ENCODE measurements around the gene FRRS1. TPM values are rescaled to one million over a fixed set of nuclear protein-coding genes. Genes with fewer than 3 reads are reported as not detected.

Gene FRRS1
- total and polyA plus RNA-seq, 10 of the 15 experiments (the other 5 are each of a cell fraction or from before 2014, with no cell fraction given), result 0.13 to 18.9 (median 8.0) TPM

DNA sequence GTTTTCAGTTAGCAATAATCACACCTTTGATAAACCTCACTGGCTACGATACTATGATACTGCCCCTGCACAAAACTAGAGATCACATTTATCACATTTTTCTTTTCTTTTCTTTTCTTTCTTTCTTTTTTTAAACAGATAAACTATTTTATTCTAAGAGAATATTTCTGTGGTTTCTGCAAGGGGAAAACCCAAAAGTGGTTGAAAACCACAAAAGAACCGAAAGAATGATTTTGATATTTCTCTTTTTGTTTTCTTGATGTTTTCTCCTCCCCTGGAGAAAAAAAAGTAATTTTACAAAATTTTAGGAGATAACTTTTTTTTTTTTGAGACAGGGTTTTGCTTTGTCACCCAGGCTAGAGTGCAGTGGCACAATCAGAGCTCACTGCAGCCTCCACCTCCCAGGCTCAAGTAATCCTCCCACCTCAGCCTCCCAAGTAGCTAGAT is 18.4 kb upstream of the FRRS1 start (continued):
- TF ChIP-seq, protein P1, sequence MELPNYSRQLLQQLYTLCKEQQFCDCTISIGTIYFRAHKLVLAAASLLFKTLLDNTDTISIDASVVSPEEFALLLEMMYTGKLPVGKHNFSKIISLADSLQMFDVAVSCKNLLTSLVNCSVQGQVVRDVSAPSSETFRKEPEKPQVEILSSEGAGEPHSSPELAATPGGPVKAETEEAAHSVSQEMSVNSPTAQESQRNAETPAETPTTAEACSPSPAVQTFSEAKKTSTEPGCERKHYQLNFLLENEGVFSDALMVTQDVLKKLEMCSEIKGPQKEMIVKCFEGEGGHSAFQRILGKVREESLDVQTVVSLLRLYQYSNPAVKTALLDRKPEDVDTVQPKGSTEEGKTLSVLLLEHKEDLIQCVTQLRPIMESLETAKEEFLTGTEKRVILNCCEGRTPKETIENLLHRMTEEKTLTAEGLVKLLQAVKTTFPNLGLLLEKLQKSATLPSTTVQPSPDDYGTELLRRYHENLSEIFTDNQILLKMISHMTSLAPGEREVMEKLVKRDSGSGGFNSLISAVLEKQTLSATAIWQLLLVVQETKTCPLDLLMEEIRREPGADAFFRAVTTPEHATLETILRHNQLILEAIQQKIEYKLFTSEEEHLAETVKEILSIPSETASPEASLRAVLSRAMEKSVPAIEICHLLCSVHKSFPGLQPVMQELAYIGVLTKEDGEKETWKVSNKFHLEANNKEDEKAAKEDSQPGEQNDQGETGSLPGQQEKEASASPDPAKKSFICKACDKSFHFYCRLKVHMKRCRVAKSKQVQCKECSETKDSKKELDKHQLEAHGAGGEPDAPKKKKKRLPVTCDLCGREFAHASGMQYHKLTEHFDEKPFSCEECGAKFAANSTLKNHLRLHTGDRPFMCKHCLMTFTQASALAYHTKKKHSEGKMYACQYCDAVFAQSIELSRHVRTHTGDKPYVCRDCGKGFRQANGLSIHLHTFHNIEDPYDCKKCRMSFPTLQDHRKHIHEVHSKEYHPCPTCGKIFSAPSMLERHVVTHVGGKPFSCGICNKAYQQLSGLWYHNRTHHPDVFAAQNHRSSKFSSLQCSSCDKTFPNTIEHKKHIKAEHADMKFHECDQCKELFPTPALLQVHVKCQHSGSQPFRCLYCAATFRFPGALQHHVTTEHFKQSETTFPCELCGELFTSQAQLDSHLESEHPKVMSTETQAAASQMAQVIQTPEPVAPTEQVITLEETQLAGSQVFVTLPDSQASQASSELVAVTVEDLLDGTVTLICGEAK (IDR thresholded peaks at IDR 0.05; ENCODE audit: borderline replicate concordance), result no peak
- peak; percentile 62 to 65; a peak in 2 of 4 replicates for TF ChIP-seq IKZF2 (IDR thresholded peaks at IDR 0.05)
- TF ChIP-seq MEF2A (IDR thresholded peaks at IDR 0.05; ENCODE audit: insufficient read depth, low read depth, low read length), result peak; percentile 59; the same call in 1 of the 2 replicates
- no peak for TF ChIP-seq ESRRA (IDR thresholded peaks at IDR 0.05; ENCODE audit: low read length)
- TF ChIP-seq, protein P2, sequence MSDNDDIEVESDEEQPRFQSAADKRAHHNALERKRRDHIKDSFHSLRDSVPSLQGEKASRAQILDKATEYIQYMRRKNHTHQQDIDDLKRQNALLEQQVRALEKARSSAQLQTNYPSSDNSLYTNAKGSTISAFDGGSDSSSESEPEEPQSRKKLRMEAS (IDR thresholded peaks at IDR 0.05; ENCODE audit: low read depth, low read length), result no peak
- TF ChIP-seq TCF7 (IDR thresholded peaks at IDR 0.05; ENCODE audit: borderline replicate concordance), result peak; percentile 54; the same call in 1 of the 2 replicates
- TF ChIP-seq PML (IDR thresholded peaks at IDR 0.05; ENCODE audit: low read length), result 0 out of 2 replicates have a peak, but pooled peaks have one; percentile 32
- TF ChIP-seq E4F1 (IDR thresholded peaks at IDR 0.05; ENCODE audit: borderline replicate concordance, partially characterized antibody), result no peak
- peak; percentile 57; the same call in 1 of the 2 replicates for TF ChIP-seq ZNF384 (IDR thresholded peaks at IDR 0.05; ENCODE audit: borderline replicate concordance, low read depth, low read length)
- no peak for TF ChIP-seq E2F4 (IDR thresholded peaks at IDR 0.05; ENCODE audit: low read depth, low read length)
- peak; percentile 50; the same call in 1 of the 2 replicates for TF ChIP-seq NBN (IDR thresholded peaks at IDR 0.05)
- no peak for TF ChIP-seq PKNOX1 (IDR thresholded peaks at IDR 0.05)
- no peak for TF ChIP-seq HDAC6 (IDR thresholded peaks at IDR 0.05; ENCODE audit: unreplicated experiment)
- no peak for TF ChIP-seq CREM (IDR thresholded peaks at IDR 0.05; ENCODE audit: low read depth)
- peak; percentile 60; the same call in 1 of the 2 replicates for TF ChIP-seq FOXM1 (IDR thresholded peaks at IDR 0.05; ENCODE audit: low read depth, low read length)
- no peak for TF ChIP-seq SREBF2 (IDR thresholded peaks at IDR 0.05; ENCODE audit: low read length)
- no peak for TF ChIP-seq SMC3 (IDR thresholded peaks at IDR 0.05; ENCODE audit: borderline replicate concordance, low read length)
- no peak for TF ChIP-seq CHD2 (IDR thresholded peaks at IDR 0.05; ENCODE audit: borderline replicate concordance, low read depth, low read length)
- TF ChIP-seq, protein P3, sequence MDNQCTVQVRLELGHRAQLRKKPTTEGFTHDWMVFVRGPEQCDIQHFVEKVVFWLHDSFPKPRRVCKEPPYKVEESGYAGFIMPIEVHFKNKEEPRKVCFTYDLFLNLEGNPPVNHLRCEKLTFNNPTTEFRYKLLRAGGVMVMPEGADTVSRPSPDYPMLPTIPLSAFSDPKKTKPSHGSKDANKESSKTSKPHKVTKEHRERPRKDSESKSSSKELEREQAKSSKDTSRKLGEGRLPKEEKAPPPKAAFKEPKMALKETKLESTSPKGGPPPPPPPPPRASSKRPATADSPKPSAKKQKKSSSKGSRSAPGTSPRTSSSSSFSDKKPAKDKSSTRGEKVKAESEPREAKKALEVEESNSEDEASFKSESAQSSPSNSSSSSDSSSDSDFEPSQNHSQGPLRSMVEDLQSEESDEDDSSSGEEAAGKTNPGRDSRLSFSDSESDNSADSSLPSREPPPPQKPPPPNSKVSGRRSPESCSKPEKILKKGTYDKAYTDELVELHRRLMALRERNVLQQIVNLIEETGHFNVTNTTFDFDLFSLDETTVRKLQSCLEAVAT (IDR thresholded peaks at IDR 0.05), result peak; percentile 93
